CD4-positive, alpha-beta memory T cell (primary cell): ENCODE measurements around the gene SRP54. TPM values are rescaled to one million over a fixed set of nuclear protein-coding genes. Genes with fewer than 3 reads are reported as not detected.

Experiments used
- CTCF ChIA-PET: fragments of 350-600 bp; sonication (Branson Sonifier 250); formaldehyde crosslinking; loops from one replicate; lab custom pipeline; 2021; ENCODE audit warnings: inconsistent platforms; ENCODE audit not compliant: partially characterized antibody; lab: Charles Lee
- POLR2A ChIA-PET: fragments of 350-600 bp; sonication (Branson Sonifier 250); formaldehyde crosslinking; loops from one replicate; lab custom pipeline; 2021; ENCODE audit not compliant: partially characterized antibody; lab: Charles Lee
- DNase-seq, 5 donors: peaks; one replicate each; pipeline versions ENCODE4 v3.0.0 to v3.0.0-alpha.2; 2020 to 2022; ENCODE audit warnings: mixed read lengths in 1 of 5
- H3K27ac ChIP-seq: one replicate; pipeline ENCODE4 v1.7.0; 2013; ENCODE audit warnings: low read depth, low read length
- H3K27me3 ChIP-seq: 2 replicates; pipeline ENCODE4 v1.7.0; 2013; ENCODE audit warnings: mild to moderate bottlenecking, low read length, moderate library complexity; ENCODE audit not compliant: insufficient read depth
- H3K36me3 ChIP-seq: 2 replicates; pipeline ENCODE4 v1.7.0; 2013; ENCODE audit warnings: mild to moderate bottlenecking, low read length, moderate library complexity; ENCODE audit not compliant: insufficient read depth
- H3K4me1 ChIP-seq: 2 replicates; pipeline ENCODE4 v1.7.0; 2013; ENCODE audit warnings: mild to moderate bottlenecking, low read length, moderate library complexity; ENCODE audit not compliant: insufficient read depth
- H3K4me3 ChIP-seq, 2 donors: one replicate each; pipeline ENCODE4 v1.7.0; 2013; ENCODE audit warnings: low read length in 2 of 2, mild to moderate bottlenecking in 1 of 2
- H3K9me3 ChIP-seq, 2 donors: one replicate each; pipeline ENCODE4 v1.7.0; 2013; ENCODE audit warnings: low read length in 2 of 2, control low read depth in 1 of 2; ENCODE audit not compliant: control insufficient read depth in 1 of 2
- H3K27ac Mint-ChIP-seq, 7 donors: one replicate each; pipeline ENCODE4 v1.8.0; 2020 to 2021; ENCODE audit warnings: mixed read lengths in 7 of 7, mild to moderate bottlenecking in 6 of 7, inconsistent platforms in 3 of 7, moderate library complexity in 3 of 7
- H3K27me3 Mint-ChIP-seq, 2 donors: one replicate each; pipeline ENCODE4 v1.8.0; 2020 to 2021; ENCODE audit warnings: mixed read lengths in 2 of 2
- H3K36me3 Mint-ChIP-seq, 2 donors: one replicate each; pipeline ENCODE4 v1.8.0; 2020 to 2021; ENCODE audit warnings: mixed read lengths in 2 of 2, inconsistent platforms in 1 of 2, mild to moderate bottlenecking in 1 of 2
- H3K4me1 Mint-ChIP-seq, 4 donors: one replicate each; pipeline ENCODE4 v1.8.0; 2020 to 2021; ENCODE audit warnings: mixed read lengths in 4 of 4, mild to moderate bottlenecking in 1 of 4
- H3K4me3 Mint-ChIP-seq, 8 donors: one replicate each; pipeline ENCODE4 v1.8.0; 2020 to 2021; ENCODE audit warnings: mixed read lengths in 8 of 8, mild to moderate bottlenecking in 7 of 8, moderate library complexity in 6 of 8, inconsistent platforms in 3 of 8
- H3K9me3 Mint-ChIP-seq, 8 donors: one replicate each; pipeline ENCODE4 v1.8.0; 2020 to 2021; ENCODE audit warnings: mixed read lengths in 8 of 8, mild to moderate bottlenecking in 5 of 8, inconsistent platforms in 3 of 8, moderate library complexity in 1 of 8
- intact Hi-C: fragments of 100-400 bp; cut with micrococcal nuclease; formaldehyde crosslinking; loops from one replicate; pipeline ENCODE4 v1.15.1; 2023
- polyA plus RNA-seq, 2 donors: library from polyadenylated mRNA; unstranded; fragments of 300-500 nt; fragmentation: Illumina TruSeq; gene quantifications; one replicate each; pipeline ENCODE4 v1.2.3, GENCODE V29; 2021
- total RNA-seq, 2 experiments: library from RNA; stranded (reverse); gene quantifications; one replicate each; pipeline ENCODE4 v1.2.3, GENCODE V29; 2021

Gene SRP54
- total and polyA plus RNA-seq, 4 experiments from 2014 or later: 31.6 to 62.7 (median 54.5) TPM

- no peaks in the 10 kb centered on the region for H3K27me3 Mint-ChIP-seq
- H3K27me3 ChIP-seq: no peaks in the 10 kb centered on the region
- ChIA-PET POLR2A (no interaction called here), CTCF (interaction anchor here (0.9 kb wide), 1 partner anchor 14 kb away, joined by 3 read pairs; no protein-coding TSS in a partner anchor)
- peaks cover 13% of the 10 kb centered on the region for H3K4me1 ChIP-seq
- intact Hi-C loops: no loop called here
- H3K9me3 ChIP-seq: no peaks in the 10 kb centered on the region
- H3K27ac ChIP-seq: no peak overlapping the region
- peak overlapping the region in 2 of 7 donors; percentile 37 to 76 for H3K27ac Mint-ChIP-seq
- H3K4me3 Mint-ChIP-seq: no peak overlapping the region
- H3K4me1 Mint-ChIP-seq: peaks cover 7 to 16% (median 10%) of the 10 kb centered on the region in 4 donors
- no peak overlapping the region for H3K4me3 ChIP-seq
- DNase-seq: no peak
- H3K36me3 Mint-ChIP-seq: peaks cover 17 to 39% of the 10 kb centered on the region in 2 donors
- H3K36me3 ChIP-seq: no peaks in the 10 kb centered on the region
- H3K9me3 Mint-ChIP-seq: no peaks in the 10 kb centered on the region
These were observed 15.0 kb downstream of the SRP54 start for GRCh38 chr14:34997762-34998161.

- no peaks in the 10 kb centered on the region for H3K9me3 Mint-ChIP-seq
- peaks cover 25 to 46% of the 10 kb centered on the region in 2 donors for H3K36me3 Mint-ChIP-seq
- intact Hi-C loops: no loop called here
- Histone ChIP-seq H3K27me3 (no peaks in the 10 kb centered on the region), H3K4me1 (peaks cover 8% of the 10 kb centered on the region), H3K4me3 (no peak overlapping the region), H3K27ac (no peak overlapping the region), H3K9me3 (no peaks in the 10 kb centered on the region), H3K36me3 (no peaks in the 10 kb centered on the region)
- CTCF ChIA-PET: no interaction called here
- H3K27me3 Mint-ChIP-seq: no peaks in the 10 kb centered on the region
- no peak overlapping the region for H3K27ac Mint-ChIP-seq
- H3K4me3 Mint-ChIP-seq: no peak overlapping the region
- DNase-seq: no peak
- POLR2A ChIA-PET: interaction anchor here (0.7 kb wide), 1 partner anchor 8 kb away, joined by 3 read pairs; no protein-coding TSS in a partner anchor
- peaks cover 2 to 8% (median 5%) of the 10 kb centered on the region in 4 donors for H3K4me1 Mint-ChIP-seq
These were observed 16.7 kb downstream of the SRP54 start for GRCh38 chr14:34999500-34999899.

GRCh38 chr14:35001621-35002020, 18.8 kb downstream of the SRP54 start:
- H3K27ac Mint-ChIP-seq: peak overlapping the region in 1 of 7 donors; percentile 37
- H3K36me3 Mint-ChIP-seq: peaks cover 31 to 51% of the 10 kb centered on the region in 2 donors
- peaks cover 0 to 1% (median 0%) of the 10 kb centered on the region in 4 donors for H3K4me1 Mint-ChIP-seq
- intact Hi-C loops: loop anchor here (10.0 kb wide), 1 partner anchor 327 kb away; no protein-coding TSS in a partner anchor
- Histone ChIP-seq H3K27ac (no peak overlapping the region), H3K36me3 (peaks cover 6% of the 10 kb centered on the region), H3K27me3 (no peaks in the 10 kb centered on the region), H3K9me3 (no peaks in the 10 kb centered on the region), H3K4me3 (no peak overlapping the region), H3K4me1 (no peaks in the 10 kb centered on the region)
- no peaks in the 10 kb centered on the region for H3K9me3 Mint-ChIP-seq
- H3K27me3 Mint-ChIP-seq: no peaks in the 10 kb centered on the region
- DNase-seq: no peak
- ChIA-PET CTCF (interaction anchor here (0.6 kb wide), 1 partner anchor 153 kb away, joined by 4 read pairs; no protein-coding TSS in a partner anchor), POLR2A (interaction anchor here (0.6 kb wide), 1 partner anchor 287 kb away, joined by 3 read pairs; the partner anchor contains the start of gene CFL2)
- no peak overlapping the region for H3K4me3 Mint-ChIP-seq

GRCh38 chr14:35004839-35005238, 22.0 kb downstream of the SRP54 start:
- POLR2A ChIA-PET: no interaction called here
- Histone ChIP-seq H3K9me3 (no peaks in the 10 kb centered on the region), H3K36me3 (peaks cover 6% of the 10 kb centered on the region), H3K4me1 (no peaks in the 10 kb centered on the region), H3K27ac (no peak overlapping the region), H3K4me3 (no peak overlapping the region), H3K27me3 (no peaks in the 10 kb centered on the region)
- peak overlapping the region in 1 of 7 donors; percentile 47 for H3K27ac Mint-ChIP-seq
- H3K27me3 Mint-ChIP-seq: no peaks in the 10 kb centered on the region
- H3K4me3 Mint-ChIP-seq: no peak overlapping the region
- no peak for DNase-seq
- intact Hi-C loops: loop anchor here (10.0 kb wide), 1 partner anchor 330 kb away; no protein-coding TSS in a partner anchor
- H3K4me1 Mint-ChIP-seq: no peaks in the 10 kb centered on the region
- no peaks in the 10 kb centered on the region for H3K9me3 Mint-ChIP-seq
- CTCF ChIA-PET: interaction anchor here (1.4 kb wide), 1 partner anchor 24 kb away, joined by 3 read pairs; no protein-coding TSS in a partner anchor
- peaks cover 29 to 45% of the 10 kb centered on the region in 2 donors for H3K36me3 Mint-ChIP-seq

DNA sequence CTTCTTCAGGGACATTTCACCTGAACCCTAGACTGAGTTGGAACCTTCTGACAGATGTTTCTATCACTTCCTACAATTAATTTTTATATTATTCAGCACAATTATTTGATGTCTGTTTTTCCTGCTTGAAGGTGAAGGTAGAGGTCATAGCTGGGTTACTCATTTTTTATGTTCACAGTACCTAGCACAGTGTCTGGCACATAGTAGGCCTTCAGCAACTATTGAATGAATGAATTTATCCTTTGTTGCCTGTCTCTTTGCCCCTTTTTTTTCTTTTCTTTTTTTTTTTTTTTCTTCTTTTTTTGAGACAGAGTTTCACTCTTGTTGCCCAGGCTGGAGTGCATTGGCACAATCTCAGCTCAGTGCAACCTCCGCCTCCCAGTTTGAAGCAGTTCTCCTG, 33.8 kb downstream of the SRP54 start:
- peak overlapping the region in 2 of 7 donors; percentile 29 to 53 for H3K27ac Mint-ChIP-seq
- DNase-seq: no peak
- H3K36me3 ChIP-seq: peaks cover 44% of the 10 kb centered on the region
- H3K27me3 ChIP-seq: no peaks in the 10 kb centered on the region
- peaks cover 70 to 74% of the 10 kb centered on the region in 2 donors for H3K36me3 Mint-ChIP-seq
- POLR2A ChIA-PET: no interaction called here
- CTCF ChIA-PET: interaction anchor here (0.8 kb wide), 1 partner anchor 395 kb away, joined by 3 read pairs; no protein-coding TSS in a partner anchor
- no peaks in the 10 kb centered on the region for H3K9me3 ChIP-seq
- peaks cover 0 to 4% (median 2%) of the 10 kb centered on the region in 4 donors for H3K4me1 Mint-ChIP-seq
- intact Hi-C loops: no loop called here
- H3K9me3 Mint-ChIP-seq: no peaks in the 10 kb centered on the region
- H3K27ac ChIP-seq: no peak overlapping the region
- H3K4me3 ChIP-seq: no peak overlapping the region
- H3K4me1 ChIP-seq: no peaks in the 10 kb centered on the region
- no peaks in the 10 kb centered on the region for H3K27me3 Mint-ChIP-seq
- no peak overlapping the region for H3K4me3 Mint-ChIP-seq

DNA sequence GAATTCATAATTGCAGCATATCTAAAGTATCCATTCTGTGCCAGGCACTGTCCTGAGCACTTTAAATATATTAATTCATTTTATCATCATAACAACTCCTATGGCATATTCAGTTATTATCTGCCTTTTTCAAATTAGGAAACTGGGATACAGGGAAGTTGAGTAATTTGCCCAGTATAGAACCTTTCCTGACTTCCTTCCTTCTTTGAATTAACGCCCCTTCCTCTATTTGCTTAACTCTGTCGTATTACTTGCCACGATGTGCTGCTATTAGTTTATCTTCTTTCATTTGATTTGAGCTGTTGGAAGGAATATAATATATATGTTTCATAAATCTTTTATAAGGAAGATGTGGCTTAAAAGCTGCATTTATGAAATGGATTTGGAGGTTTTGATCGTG, 37.9 kb downstream of the SRP54 start:
- CTCF ChIA-PET: no interaction called here
- peak overlapping the region in 1 of 7 donors; percentile 26 for H3K27ac Mint-ChIP-seq
- H3K27me3 Mint-ChIP-seq: no peaks in the 10 kb centered on the region
- POLR2A ChIA-PET: no interaction called here
- peaks cover 27% of the 10 kb centered on the region for H3K36me3 ChIP-seq
- peaks cover 67 to 73% of the 10 kb centered on the region in 2 donors for H3K36me3 Mint-ChIP-seq
- H3K4me3 ChIP-seq: no peak overlapping the region
- no peak for DNase-seq
- no peaks in the 10 kb centered on the region for H3K4me1 ChIP-seq
- intact Hi-C loops: no loop called here
- H3K27me3 ChIP-seq: no peaks in the 10 kb centered on the region
- no peak overlapping the region for H3K4me3 Mint-ChIP-seq
- peaks cover 0 to 4% (median 2%) of the 10 kb centered on the region in 4 donors for H3K4me1 Mint-ChIP-seq
- H3K27ac ChIP-seq: no peak overlapping the region
- H3K9me3 ChIP-seq: no peaks in the 10 kb centered on the region
- H3K9me3 Mint-ChIP-seq: no peaks in the 10 kb centered on the region

- intact Hi-C loops: no loop called here
- H3K36me3 ChIP-seq: peaks cover 17% of the 10 kb centered on the region
- peaks cover 51 to 54% of the 10 kb centered on the region in 2 donors for H3K36me3 Mint-ChIP-seq
These were observed 45.6 kb downstream of the SRP54 start for GRCh38 chr14:35028435-35028834.

More at GRCh38 chr14:35028435-35028834, 45.6 kb downstream of the SRP54 start:
- Histone ChIP-seq H3K4me1 (no peaks in the 10 kb centered on the region), H3K27me3 (no peaks in the 10 kb centered on the region), H3K9me3 (no peaks in the 10 kb centered on the region), H3K27ac (no peak overlapping the region), H3K4me3 (no peak overlapping the region)
- Mint-ChIP-seq H3K4me1 (no peaks in the 10 kb centered on the region), H3K9me3 (peaks cover 0 to 5% (median 3%) of the 10 kb centered on the region in 8 donors), H3K27me3 (no peaks in the 10 kb centered on the region), H3K27ac (peak overlapping the region in 2 of 7 donors; percentile 12 to 15), H3K4me3 (no peak overlapping the region)
- CTCF ChIA-PET: no interaction called here
- POLR2A ChIA-PET: no interaction called here
- no peak for DNase-seq
